D341Med (cell line): ENCODE results near the gene GSTM3.

Source experiments
- DNase-seq: peaks from one replicate; pipeline ENCODE4 v3.0.0; 2012; ENCODE audit warnings: low spot score

Gene GSTM3

GRCh38 chr1:109740615-109741373 lies at the start of gene GSTM3:
TSS of gene GSTM3 (minus strand) at chr1:109741038. CDS start at chr1:109740287, 751 bp downstream.
- DNase-seq = no peak

- DNase-seq = no peak
Observed at GRCh38 chr1:109790329-109790728, 49.5 kb upstream of the GSTM3 start.

GRCh38 chr1:109789551-109790180 lies 48.8 kb upstream of the GSTM3 start:
- no peak for DNase-seq

- no peak for DNase-seq
Observed at GRCh38 chr1:109788695-109789521, 48.1 kb upstream of the GSTM3 start.

GRCh38 chr1:109787845-109788601 lies 47.2 kb upstream of the GSTM3 start:
- DNase-seq = no peak

GRCh38 chr1:109787211-109787844 lies 46.5 kb upstream of the GSTM3 start:
- no peak for DNase-seq

GRCh38 chr1:109786531-109787021 lies 45.7 kb upstream of the GSTM3 start:
- DNase-seq = no peak

- DNase-seq = no peak
Observed at GRCh38 chr1:109786112-109786480, 45.3 kb upstream of the GSTM3 start.

- no peak for DNase-seq
Observed at GRCh38 chr1:109785446-109786111, 44.7 kb upstream of the GSTM3 start.

- no peak for DNase-seq
Observed at GRCh38 chr1:109784551-109785252, 43.9 kb upstream of the GSTM3 start.

- no peak for DNase-seq
Observed at GRCh38 chr1:109783436-109783835, 42.6 kb upstream of the GSTM3 start.

GRCh38 chr1:109782927-109783326 lies 42.1 kb upstream of the GSTM3 start:
- DNase-seq = no peak

GRCh38 chr1:109782514-109782913 lies 41.7 kb upstream of the GSTM3 start:
- DNase-seq = no peak

GRCh38 chr1:109781806-109782205 lies 41.0 kb upstream of the GSTM3 start:
- no peak for DNase-seq

GRCh38 chr1:109780982-109781381 lies 40.1 kb upstream of the GSTM3 start:
- no peak for DNase-seq

GRCh38 chr1:109777980-109778625 lies 37.3 kb upstream of the GSTM3 start:
- no peak for DNase-seq

- DNase-seq = no peak
Observed at GRCh38 chr1:109777436-109777835, 36.6 kb upstream of the GSTM3 start.

GRCh38 chr1:109776911-109777310 lies 36.1 kb upstream of the GSTM3 start:
- DNase-seq = peak; percentile 84

GRCh38 chr1:109776206-109776835 lies 35.5 kb upstream of the GSTM3 start:
- DNase-seq = no peak
